ENCODE results near the gene PNMA6F. TPM values are rescaled to one million over a fixed set of nuclear protein-coding genes. Genes with fewer than 3 reads are reported as not detected.

PNMA6F gene
- total and polyA plus RNA-seq, 2 experiments from 2014 or later: 0.06 to 0.83 TPM

GRCh38 chrX:153349952-153350351 is 28.4 kb upstream of the PNMA6F start:
- H3K27me3 Mint-ChIP-seq (ENCODE audit: insufficient read depth, low read depth, poor library complexity): no peaks in the 10 kb centered on the region
- peaks cover 31% of the 10 kb centered on the region for H3K36me3 Mint-ChIP-seq (ENCODE audit: low read depth)
- H3K9me2 ChIP-seq (ENCODE audit: insufficient read depth): no peaks in the 10 kb centered on the region
- no peaks in the 10 kb centered on the region for H3K36me3 ChIP-seq (ENCODE audit: insufficient read depth)
- no peak overlapping the region for H3K27ac Mint-ChIP-seq
- no peaks in the 10 kb centered on the region for H3K79me2 ChIP-seq (replicated peaks; ENCODE audit: insufficient read depth)
- H4K20me1 ChIP-seq (replicated peaks; ENCODE audit: insufficient read depth): no peaks in the 10 kb centered on the region
- H2AFZ ChIP-seq: no peak overlapping the region
- H3K27me3 ChIP-seq (ENCODE audit: insufficient read depth): no peaks in the 10 kb centered on the region
- no peak overlapping the region for H3K27ac ChIP-seq (ENCODE audit: low read depth)
- H3F3A ChIP-seq (replicated peaks; ENCODE audit: low read depth): no peaks in the 10 kb centered on the region
- no peak for TF ChIP-seq CREB1 (CRISPR knock-in tag; IDR thresholded peaks at IDR 0.05; ENCODE audit: low read depth)
- TF ChIP-seq ZNF114 (CRISPR knock-in tag; IDR thresholded peaks at IDR 0.05): no peak
- no peak for TF ChIP-seq ZNF331 (CRISPR knock-in tag; IDR thresholded peaks at IDR 0.05; ENCODE audit: low read depth)
- no peak for TF ChIP-seq CTCF (conservative IDR thresholded peaks at IDR 0.05; ENCODE audit: low read depth in 2 of 2)
- no peak for TF ChIP-seq POLR2AphosphoS5 (IDR thresholded peaks at IDR 0.05; ENCODE audit: low read depth)
- TF ChIP-seq NANOG (IDR thresholded peaks at IDR 0.05; ENCODE audit: borderline replicate concordance): no peak
- TF ChIP-seq EZH2phosphoT487 (IDR thresholded peaks at IDR 0.05; ENCODE audit: unreplicated experiment): no peak
- TF ChIP-seq REST (IDR thresholded peaks at IDR 0.05; ENCODE audit: unreplicated experiment): no peak
- no peak for TF ChIP-seq JUNB (IDR thresholded peaks at IDR 0.05; ENCODE audit: unreplicated experiment)
- TF ChIP-seq STAT1 (IDR thresholded peaks at IDR 0.05; ENCODE audit: unreplicated experiment): no peak
- no peak for TF ChIP-seq ZNF462 (CRISPR knock-in tag; IDR thresholded peaks at IDR 0.05)
- TF ChIP-seq EZH2 (IDR thresholded peaks at IDR 0.05; ENCODE audit: low read depth, unreplicated experiment): no peak
- no peak for TF ChIP-seq ETS1 (IDR thresholded peaks at IDR 0.05)
- ATAC-seq: no peak
- H3K4me1 ChIP-seq (ENCODE audit: insufficient read depth): no peaks in the 10 kb centered on the region
- no peak overlapping the region for H3K4me3 Mint-ChIP-seq
- no peak overlapping the region for H3K4me2 ChIP-seq
- DNase-seq (ENCODE audit: low spot score): no peak
- H3K4me3 ChIP-seq: no peak overlapping the region
- no peaks in the 10 kb centered on the region for H3K9me3 Mint-ChIP-seq
- H3K4me1 Mint-ChIP-seq: peaks cover 13% of the 10 kb centered on the region

Measured in GM23338 (cell line).